Liver (tissue), 9 donors: ENCODE measurements around the gene DOK3. TPM values are rescaled to one million over a fixed set of nuclear protein-coding genes. Genes with fewer than 3 reads are reported as not detected.

Experiments used
- DNase-seq: peaks from one replicate; pipeline ENCODE4 v3.0.0-alpha.2; 2017; ENCODE audit warnings: low spot score
- H3K27ac ChIP-seq, 2 donors: one replicate each; pipeline ENCODE4 v1.7.0; 2013; ENCODE audit warnings: inconsistent platforms in 2 of 2, low read length in 2 of 2, control low read depth in 1 of 2, low read depth in 1 of 2, mild to moderate bottlenecking in 1 of 2
- H3K27me3 ChIP-seq, 4 donors: one replicate each; pipeline versions ENCODE4 v1.6.1 to v1.7.0; 2013; ENCODE audit warnings: low read length in 3 of 4, inconsistent platforms in 1 of 4, mild to moderate bottlenecking in 1 of 4, moderate library complexity in 1 of 4; ENCODE audit not compliant: control insufficient read depth in 4 of 4, insufficient read depth in 4 of 4
- H3K36me3 ChIP-seq, 4 donors: one replicate each; pipeline versions ENCODE4 v1.6.1 to v1.7.0; 2013; ENCODE audit warnings: low read length in 3 of 4, mild to moderate bottlenecking in 3 of 4, low read depth in 1 of 4, moderate library complexity in 1 of 4; ENCODE audit not compliant: control insufficient read depth in 4 of 4, insufficient read depth in 3 of 4
- H3K4me1 ChIP-seq, 4 donors: one replicate each; pipeline versions ENCODE4 v1.6.1 to v1.7.0; 2013; ENCODE audit warnings: low read length in 3 of 4, mild to moderate bottlenecking in 3 of 4, moderate library complexity in 1 of 4; ENCODE audit not compliant: control insufficient read depth in 4 of 4, insufficient read depth in 4 of 4
- H3K4me3 ChIP-seq, 3 donors: one replicate each; pipeline versions ENCODE4 v1.6.1 to v1.7.0; 2013; ENCODE audit warnings: low read length in 3 of 3, control low read depth in 1 of 3, low read depth in 1 of 3, mild to moderate bottlenecking in 1 of 3
- H3K9ac ChIP-seq, 2 donors: one replicate each; pipeline ENCODE4 v1.7.0; 2013; ENCODE audit warnings: low read length in 2 of 2, mild to moderate bottlenecking in 2 of 2, moderate library complexity in 2 of 2, control low read depth in 1 of 2, low read depth in 1 of 2
- H3K9me3 ChIP-seq, 4 donors: one replicate each; pipeline versions ENCODE4 v1.6.1 to v1.7.0; 2013; ENCODE audit warnings: low read length in 3 of 4; ENCODE audit not compliant: control insufficient read depth in 4 of 4
- EGR1 ChIP-seq, 2 donors: IDR thresholded peaks; 2 replicates each; pipeline ENCODE4 v1.6.1; 2016 to 2018; ENCODE audit warnings: antibody characterized with exemption in 2 of 2, low read depth in 2 of 2
- FOXA1 ChIP-seq: IDR thresholded peaks from 2 replicates; pipeline ENCODE4 v1.6.1; 2016; ENCODE audit warnings: antibody characterized with exemption
- FOXA2 ChIP-seq: IDR thresholded peaks from 2 replicates; pipeline ENCODE4 v1.6.1; 2016; ENCODE audit warnings: antibody characterized with exemption
- GABPA ChIP-seq, 2 donors: IDR thresholded peaks in 1 of 2; conservative IDR thresholded peaks in 1 of 2; 2 replicates each; pipeline ENCODE4 v1.6.1; 2016; ENCODE audit warnings: antibody characterized with exemption in 2 of 2, mild to moderate bottlenecking in 1 of 2, moderate library complexity in 1 of 2
- HNF4A ChIP-seq, 2 donors: conservative IDR thresholded peaks; 2 replicates each; pipeline ENCODE4 v1.6.1; 2016; ENCODE audit warnings: antibody characterized with exemption in 2 of 2, mild to moderate bottlenecking in 2 of 2
- HNF4G ChIP-seq: IDR thresholded peaks from 2 replicates; pipeline ENCODE4 v1.6.1; 2016; ENCODE audit warnings: antibody characterized with exemption
- JUND ChIP-seq, 2 donors: IDR thresholded peaks; 2 replicates each; pipeline ENCODE4 v1.6.1; 2016; ENCODE audit warnings: antibody characterized with exemption in 2 of 2
- MAX ChIP-seq: IDR thresholded peaks from 2 replicates; pipeline ENCODE4 v1.6.1; 2016; ENCODE audit warnings: antibody characterized with exemption
- NR2F2 ChIP-seq: IDR thresholded peaks from 2 replicates; pipeline ENCODE4 v1.6.1; 2016; ENCODE audit warnings: antibody characterized with exemption
- RAD21 ChIP-seq, 2 donors: IDR thresholded peaks; 2 replicates each; pipeline ENCODE4 v1.6.1; 2016; ENCODE audit warnings: antibody characterized with exemption in 2 of 2, mild to moderate bottlenecking in 2 of 2
- REST ChIP-seq: IDR thresholded peaks from 2 replicates; pipeline ENCODE4 v1.6.1; 2016; ENCODE audit warnings: antibody characterized with exemption, mild to moderate bottlenecking
- RXRA ChIP-seq, 2 donors: IDR thresholded peaks; 2 replicates each; pipeline ENCODE4 v1.6.1; 2017 to 2018; ENCODE audit warnings: antibody characterized with exemption in 2 of 2, mild to moderate bottlenecking in 1 of 2
- SP1 ChIP-seq: IDR thresholded peaks from 2 replicates; pipeline ENCODE4 v1.6.1; 2018; ENCODE audit warnings: antibody characterized with exemption, mild to moderate bottlenecking
- YY1 ChIP-seq: IDR thresholded peaks from 2 replicates; pipeline ENCODE4 v1.6.1; 2016; ENCODE audit warnings: antibody characterized with exemption, mild to moderate bottlenecking
- ZBTB33 ChIP-seq: IDR thresholded peaks from 2 replicates; pipeline ENCODE4 v1.6.1; 2016; ENCODE audit warnings: antibody characterized with exemption
- WGBS: extraction: QIAGEN DNeasy Blood & Tissue Kit; methylation state at CpG from one replicate; pipeline ENCODE4 v1.1.7; 2013; 5-methylcytosine and 5-hydroxymethylcytosine counted together
- polyA plus RNA-seq, 2 donors: library from polyadenylated mRNA; stranded (reverse) in 1 of 2; unstranded in 1 of 2; fragments of 200-250 nt in 1 of 2; fragments of >200 nt in 1 of 2; fragmentation: Nextera tagmentation in 1 of 2; extraction: Ambion mirVana in 1 of 2; gene quantifications; one replicate each; pipeline versions ENCODE4 v1.2.1 to v1.2.3, GENCODE V29; 2013 to 2015
- total RNA-seq, 2 donors: library from RNA; depleted of rRNA; stranded (reverse); fragments of >200 nt; gene quantifications; one replicate each; pipeline ENCODE4 v1.2.3, GENCODE V29; 2014
- TF ChIP-seq, protein P1 (sequence below): IDR thresholded peaks from 2 replicates; pipeline ENCODE4 v1.6.1; 2016; ENCODE audit warnings: antibody characterized with exemption
- donor health status: healthy.
- donor health status: healthy.
- donor health status: healthy.
- donor health status: healthy.
- donor health status: healthy.

Gene DOK3
- total and polyA plus RNA-seq, 4 donors: 1.7 to 19.2 (median 6.6) TPM

DNA sequence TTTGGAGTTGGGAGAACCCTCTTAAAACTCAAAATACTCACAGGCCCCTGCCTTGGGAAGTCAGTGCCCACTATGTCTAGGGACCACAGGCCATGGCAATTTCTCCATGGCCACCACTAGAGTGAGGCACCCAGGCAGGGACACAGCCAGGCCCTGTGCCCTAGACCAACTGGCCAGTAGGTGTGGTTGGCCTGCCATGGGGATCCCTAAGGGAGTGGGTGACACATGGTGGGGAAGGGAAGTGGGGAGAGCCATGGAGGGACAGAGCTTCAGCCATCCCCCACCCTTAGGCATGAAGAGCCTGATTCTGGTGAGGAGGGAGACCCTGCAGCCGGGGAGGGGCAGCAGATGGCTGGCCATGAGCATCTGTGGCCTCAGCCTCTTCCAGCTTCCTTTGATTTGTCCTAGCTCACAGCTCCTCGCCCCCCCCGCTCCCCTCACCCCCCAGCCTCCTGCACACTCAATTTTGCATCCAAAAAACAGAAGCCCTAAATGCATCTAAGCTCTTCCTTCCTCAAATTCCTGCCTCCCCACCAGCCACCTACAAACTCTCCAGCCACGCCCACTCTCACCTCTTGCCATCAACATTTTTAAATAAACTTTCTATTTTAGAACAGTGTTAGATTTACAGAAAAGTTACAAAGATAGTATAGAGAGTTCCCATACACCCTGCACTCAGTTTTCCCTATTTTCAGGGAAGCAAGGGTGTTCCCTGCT lies 34.6 kb downstream of the DOK3 start:
- Histone ChIP-seq H3K27me3 (no peaks in the 10 kb centered on the region), H3K4me1 (peaks cover 12 to 21% (median 12%) of the 10 kb centered on the region in 4 donors), H3K36me3 (no peaks in the 10 kb centered on the region), H3K4me3 (no peak overlapping the region), H3K9ac (no peak overlapping the region), H3K27ac (no peak overlapping the region), H3K9me3 (no peaks in the 10 kb centered on the region)
- DNase-seq: no peak
- WGBS: 70% methylated on average over 4 of the region's 4 CpGs
- TF ChIP-seq HNF4A (conservative IDR thresholded peaks at IDR 0.05) (no peak), JUND (IDR thresholded peaks at IDR 0.05) (no peak), GABPA (IDR thresholded peaks at IDR 0.05 in 1 of 2, conservative IDR thresholded peaks at IDR 0.05 in 1 of 2) (no peak), HNF4G (no peak), SP1 (no peak), RAD21 (IDR thresholded peaks at IDR 0.05) (no peak), FOXA2 (no peak), ZBTB33 (no peak), NR2F2 (no peak), RXRA (IDR thresholded peaks at IDR 0.05) (no peak), YY1 (no peak), FOXA1 (no peak), EGR1 (IDR thresholded peaks at IDR 0.05; ENCODE audit: low read depth in 2 of 2) (no peak), REST (no peak), MAX (no peak)
- TF ChIP-seq, protein P1, sequence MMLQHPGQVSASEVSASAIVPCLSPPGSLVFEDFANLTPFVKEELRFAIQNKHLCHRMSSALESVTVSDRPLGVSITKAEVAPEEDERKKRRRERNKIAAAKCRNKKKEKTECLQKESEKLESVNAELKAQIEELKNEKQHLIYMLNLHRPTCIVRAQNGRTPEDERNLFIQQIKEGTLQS: no peak

DNA sequence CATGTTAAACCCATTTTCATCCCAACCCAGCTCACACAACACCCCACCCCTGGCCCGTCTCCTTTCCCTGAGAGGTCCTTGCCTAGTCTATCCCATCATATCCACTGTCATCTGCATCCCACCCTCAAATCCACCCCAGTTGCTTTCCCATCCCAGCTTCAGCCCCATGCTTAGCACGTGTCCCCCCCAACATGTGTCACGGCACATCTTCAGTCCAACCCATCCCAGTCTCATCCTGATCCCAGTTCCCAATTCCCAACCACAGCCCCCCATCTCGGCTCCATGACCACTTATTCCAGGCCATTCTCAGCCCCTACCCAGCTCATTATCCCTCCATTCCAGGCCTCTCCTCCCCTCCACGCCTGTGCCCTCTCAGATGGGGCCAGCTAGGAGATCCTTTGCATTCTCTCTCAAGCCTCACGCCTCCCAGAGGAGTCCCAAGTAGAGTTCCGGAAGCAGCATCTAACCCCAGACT lies 35.6 kb downstream of the DOK3 start:
- Histone ChIP-seq H3K4me1 (peaks cover 3 to 11% (median 5%) of the 10 kb centered on the region in 4 donors), H3K9ac (no peak overlapping the region), H3K27ac (no peak overlapping the region), H3K27me3 (no peaks in the 10 kb centered on the region), H3K36me3 (no peaks in the 10 kb centered on the region), H3K9me3 (no peaks in the 10 kb centered on the region), H3K4me3 (no peak overlapping the region)
- WGBS: 76% methylated on average over 7 of the region's 7 CpGs
- TF ChIP-seq JUND (IDR thresholded peaks at IDR 0.05) (no peak), YY1 (no peak), HNF4G (no peak), RXRA (IDR thresholded peaks at IDR 0.05) (no peak), FOXA2 (no peak), GABPA (IDR thresholded peaks at IDR 0.05 in 1 of 2, conservative IDR thresholded peaks at IDR 0.05 in 1 of 2) (no peak)
- no peak for DNase-seq
